Measurements from ENCODE around the gene CEND1.

Gene CEND1

DNA sequence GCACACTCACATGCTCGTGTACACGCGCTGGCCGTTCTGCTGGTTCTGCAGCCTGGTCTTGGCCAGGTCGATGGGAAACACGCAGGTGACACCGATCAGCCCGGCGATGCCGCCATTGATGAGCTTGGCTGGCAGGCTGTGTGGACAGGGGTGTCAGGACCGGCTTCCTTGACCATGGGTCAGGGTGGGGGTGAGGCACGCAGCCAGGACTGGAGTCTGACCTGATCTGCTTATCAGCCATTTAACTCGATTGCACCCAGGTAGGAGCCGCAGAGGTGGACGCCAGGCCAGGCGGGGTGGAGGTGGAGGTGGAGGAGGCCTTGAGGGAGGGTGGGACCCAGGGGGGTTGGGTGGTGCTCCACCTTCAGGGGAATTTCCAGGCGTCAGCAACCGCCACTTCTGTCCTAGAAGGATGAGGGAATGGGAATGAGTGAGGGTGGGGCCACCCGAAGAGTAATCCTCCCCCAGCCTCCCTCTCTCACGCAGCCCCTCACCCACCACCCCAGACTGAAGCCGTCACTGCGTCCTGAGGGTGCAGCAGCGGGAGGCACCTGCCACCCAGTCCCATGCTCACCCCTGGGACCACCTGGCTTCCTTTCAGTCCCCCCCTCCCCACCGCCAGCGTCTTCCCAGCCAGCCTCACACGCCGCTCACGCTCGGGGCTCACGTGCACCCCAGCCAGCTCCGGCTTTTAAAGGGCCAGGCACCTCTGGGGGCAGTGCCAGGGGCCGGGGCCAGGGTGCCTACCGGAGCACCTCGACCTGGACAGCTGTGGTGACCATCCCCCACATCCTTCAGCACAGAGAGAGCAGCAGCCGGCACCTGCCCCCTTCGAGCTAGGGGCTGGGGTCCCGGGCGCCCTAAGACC is 5.1 kb upstream of the CEND1 start:
- DNase-seq = no peak

DNA sequence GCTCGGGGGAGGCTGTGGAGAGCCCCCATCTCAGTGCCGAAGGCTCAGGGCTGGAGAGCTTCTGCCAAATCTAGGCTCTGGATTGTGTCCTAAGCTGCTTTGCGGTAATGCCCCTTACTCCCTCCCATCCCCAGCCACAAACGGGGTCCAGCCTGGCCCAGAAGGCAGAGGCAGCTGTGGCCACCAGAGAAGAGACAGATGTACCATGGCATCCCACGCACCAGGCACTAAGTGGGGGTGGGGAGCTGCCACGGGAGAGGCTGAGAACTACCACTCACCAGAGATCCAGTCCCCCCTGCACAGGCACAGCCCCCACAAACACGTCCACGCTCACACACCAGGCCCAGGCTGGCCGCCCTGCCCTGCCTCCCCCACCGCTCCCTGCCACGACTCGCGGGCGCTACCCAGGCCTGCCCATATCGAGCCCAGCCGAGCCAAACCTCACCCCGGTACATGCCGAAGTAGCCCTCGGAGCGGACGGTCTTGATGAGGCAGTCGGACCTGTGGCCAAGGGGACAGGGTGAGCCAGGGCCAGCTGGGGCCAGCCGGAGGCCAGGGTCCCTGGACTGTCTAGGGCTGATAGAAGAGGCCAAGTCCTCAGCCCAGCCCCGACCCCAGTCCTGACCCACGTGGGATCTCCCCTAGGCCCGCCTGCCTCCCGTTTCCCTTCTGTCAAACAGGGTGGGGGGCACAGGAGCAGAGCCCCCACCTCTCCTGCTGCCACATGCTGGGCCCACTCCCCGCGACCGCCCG is 4.3 kb upstream of the CEND1 start:
- no peak for DNase-seq

GRCh38 chr11:793556-793955 is 3.7 kb upstream of the CEND1 start:
- peak; percentile 83 to 89 for DNase-seq

DNA sequence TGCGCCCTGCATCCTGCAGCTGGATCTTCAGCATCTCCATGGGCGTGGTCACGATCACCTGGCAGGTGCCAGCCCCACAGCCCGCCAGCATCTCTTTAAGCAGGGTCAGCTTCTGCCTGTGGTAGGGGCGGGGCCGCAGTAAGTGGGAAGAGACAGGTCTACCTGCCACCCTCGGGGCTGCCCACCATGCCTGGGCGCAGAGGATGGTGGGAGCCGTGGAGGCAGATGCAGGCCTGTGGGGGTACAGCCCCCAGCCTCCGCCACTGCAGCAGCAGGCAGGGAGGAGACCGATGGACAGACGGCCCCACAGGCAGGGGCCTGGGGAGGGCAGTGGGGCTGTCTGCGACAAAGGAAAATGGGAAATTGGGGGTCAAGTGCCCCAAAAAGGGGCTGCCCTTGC is 3.0 kb upstream of the CEND1 start:
- DNase-seq = no peak

- DNase-seq = no peak
Observed at GRCh38 chr11:792535-792821, 2.6 kb upstream of the CEND1 start.

DNA sequence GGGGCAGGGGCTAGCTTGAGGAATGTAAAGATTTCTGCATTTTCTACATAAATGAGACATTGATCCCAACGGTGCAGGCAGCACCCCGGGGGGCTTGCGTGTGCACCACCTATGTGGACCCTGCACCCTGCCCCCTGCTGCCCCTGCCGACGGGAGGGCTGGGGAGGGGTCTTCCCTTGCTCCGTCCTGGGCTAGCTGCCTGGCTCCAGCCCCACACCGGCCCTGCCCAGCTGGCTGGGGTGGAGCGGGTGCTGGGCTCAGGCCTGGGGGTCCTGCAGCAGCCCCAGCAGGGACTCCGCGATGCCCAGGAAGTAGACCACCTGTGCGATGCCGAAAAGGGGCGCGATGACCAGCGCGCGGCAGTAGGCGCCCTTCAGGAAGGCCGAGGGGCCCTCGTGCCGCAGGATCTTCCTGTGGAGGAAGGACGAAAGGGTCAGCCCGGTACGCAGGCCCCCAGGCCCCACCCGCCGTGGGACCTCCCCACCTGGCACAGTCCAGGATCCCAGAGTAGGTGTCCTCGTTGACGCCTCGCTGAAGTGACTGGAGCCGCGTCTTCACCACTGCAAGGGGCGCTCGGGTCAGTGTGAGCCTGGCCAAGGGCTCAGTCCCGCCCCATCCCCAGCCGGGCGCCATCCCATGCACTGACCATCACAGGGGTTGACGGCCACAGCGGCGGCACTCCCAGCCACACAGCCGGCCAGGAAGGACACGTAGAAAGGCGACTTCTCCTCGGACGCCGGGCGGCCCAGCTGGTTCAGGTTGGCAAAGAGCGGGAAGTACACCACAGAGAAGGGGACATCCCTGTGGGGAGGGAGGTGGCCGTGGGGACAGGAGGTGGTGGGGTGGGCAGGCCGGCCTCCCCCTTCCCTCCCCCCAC is 2.0 kb upstream of the CEND1 start:
- DNase-seq = no peak

GRCh38 chr11:790721-791564 is 1.1 kb upstream of the CEND1 start:
- DNase-seq = no peak

GRCh38 chr11:788953-789940 is 643 bp downstream of the CEND1 start:
- DNase-seq = no peak

GRCh38 chr11:788009-788640 is 1.8 kb downstream of the CEND1 start:
- no peak for DNase-seq

GRCh38 chr11:787084-787675 is 2.7 kb downstream of the CEND1 start:
- no peak for DNase-seq

GRCh38 chr11:786235-787083 is 3.4 kb downstream of the CEND1 start:
- no peak for DNase-seq

- peak; percentile 80 to 94 for DNase-seq
Observed at GRCh38 chr11:783581-784015, 6.3 kb downstream of the CEND1 start.

DNA sequence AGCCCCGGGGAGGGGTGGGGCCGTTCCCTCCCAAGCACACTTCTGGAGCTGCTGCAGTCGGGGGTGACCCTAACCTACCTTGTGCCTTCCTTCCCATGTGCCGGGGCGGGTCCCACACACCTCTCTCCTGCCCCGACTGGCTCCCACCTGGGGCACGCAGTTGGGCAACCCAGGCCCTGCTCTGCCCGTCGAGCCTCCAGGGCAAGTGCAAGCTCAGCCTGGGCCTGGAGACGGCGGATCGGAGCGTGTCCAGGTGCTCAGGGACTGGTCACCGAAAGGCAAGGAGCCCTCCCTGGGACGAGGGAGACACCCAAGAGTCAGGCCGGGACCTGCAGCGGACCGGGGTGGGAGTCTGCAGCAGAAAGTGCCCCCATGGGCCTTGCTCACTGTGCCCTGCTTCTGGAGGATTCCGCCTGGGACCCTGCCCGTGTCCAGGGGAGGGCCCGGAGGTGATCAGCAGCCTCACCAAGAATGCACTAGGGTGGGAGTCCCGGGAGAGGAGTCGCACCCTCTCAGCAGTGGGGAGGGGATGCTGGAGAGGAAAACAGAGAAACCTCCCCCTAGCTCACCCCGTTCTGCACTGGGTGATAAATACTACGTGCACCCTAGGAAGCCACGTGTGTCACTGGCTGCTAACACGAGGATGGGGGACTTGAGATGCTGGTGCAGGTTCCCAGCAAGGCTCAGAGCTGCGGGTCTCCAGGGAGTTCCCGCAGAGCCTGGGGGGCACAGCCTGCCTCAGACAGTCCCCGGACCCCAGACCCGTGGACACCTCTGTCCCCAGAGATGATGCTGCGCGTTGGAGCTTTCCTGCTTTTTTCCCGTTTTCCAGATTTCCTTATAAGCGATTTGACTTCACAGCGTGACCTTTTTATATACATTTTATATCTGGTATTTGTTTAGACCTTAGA is 7.4 kb downstream of the CEND1 start:
- no peak for DNase-seq

GRCh38 chr11:779955-780532 is 9.8 kb downstream of the CEND1 start:
- no peak for DNase-seq

DNA sequence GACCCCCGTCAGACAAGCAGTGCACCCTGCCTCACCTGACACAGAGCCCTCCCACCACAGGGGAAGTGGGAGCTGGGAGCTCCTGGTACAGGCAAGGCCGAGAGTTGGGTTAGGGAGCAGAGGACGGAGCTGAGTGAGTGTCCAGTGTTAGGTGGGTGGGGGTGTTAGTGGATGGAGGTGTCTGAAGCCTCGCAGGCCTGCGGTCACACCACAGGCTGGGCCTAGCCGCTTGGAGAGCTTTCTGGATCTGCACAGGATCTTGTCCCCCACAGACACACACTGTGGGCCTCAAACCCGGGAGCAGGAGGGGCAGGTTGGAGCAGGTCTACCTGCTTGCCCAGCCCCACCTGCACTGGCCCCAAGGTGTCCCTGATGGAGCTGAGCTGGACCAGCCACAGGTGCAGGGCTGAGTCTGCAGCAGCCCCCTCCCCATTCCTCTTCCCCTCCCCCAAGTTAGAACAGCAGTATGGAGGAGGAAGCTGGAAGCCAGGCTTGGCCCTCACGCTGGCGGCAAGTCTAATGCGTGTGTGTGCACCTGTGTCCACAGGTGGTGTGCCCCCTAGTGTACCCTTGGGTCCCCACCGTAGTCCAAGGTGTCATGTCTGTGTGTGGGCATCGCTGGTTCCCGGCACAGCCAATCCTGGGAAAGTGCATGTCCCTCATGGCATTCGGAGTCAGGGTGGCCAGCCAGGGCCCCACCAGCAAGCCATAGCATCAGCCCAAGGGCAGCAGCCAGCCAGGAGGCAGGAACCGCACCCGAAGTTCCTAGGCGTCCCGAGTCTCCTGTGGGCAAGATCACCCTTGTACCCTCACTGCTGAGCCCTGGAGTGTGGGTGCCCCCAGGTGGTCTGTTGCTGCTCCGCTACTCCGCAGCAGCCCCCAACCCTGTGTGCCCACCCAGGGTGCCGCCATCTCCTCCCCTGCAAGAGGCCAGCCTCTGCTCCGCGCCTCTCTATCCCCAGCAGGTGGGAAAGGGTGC is 10.6 kb downstream of the CEND1 start:
- DNase-seq = no peak

Measured in cerebellar nuclear complex (tissue), 1 donor.